K562 (cell line): ENCODE data around the gene RFPL1. TPM values are rescaled to one million over a fixed set of nuclear protein-coding genes. Genes with fewer than 3 reads are reported as not detected.

Source experiments
- ETV6 ChIP-seq, 3 experiments: fragments of 150-350 bp in 1 of 3; sonication (generic) in 1 of 3; formaldehyde crosslinking in 1 of 3; IDR thresholded peaks; 2 replicates each; pipeline versions ENCODE4 v1.6.1 to v1.8.0; 2014 to 2022; ENCODE audit warnings: borderline replicate concordance in 2 of 3, low read depth in 2 of 3, antibody characterized with exemption in 1 of 3, low read length in 1 of 3, mild to moderate bottlenecking in 1 of 3, missing genetic modification reagents in 1 of 3
- FOXJ2 ChIP-seq: fragments of 200-800 bp; sonication (Bioruptor generic); IDR thresholded peaks from 2 replicates; pipeline ENCODE4 v1.6.1; 2016; ENCODE audit warnings: missing genetic modification characterization, missing compliant biosample characterization
- GTF2A2 ChIP-seq: IDR thresholded peaks from 2 replicates; pipeline ENCODE4 v1.6.1; 2016; ENCODE audit warnings: mild to moderate bottlenecking, missing genetic modification characterization, missing compliant biosample characterization
- RCOR1 ChIP-seq, 2 experiments: IDR thresholded peaks; 2 replicates each; pipeline ENCODE4 v1.6.1; 2012; ENCODE audit warnings: low read depth in 2 of 2, low read length in 2 of 2, borderline replicate concordance in 1 of 2, improper control_type of control experiment in 1 of 2
- STAT5B ChIP-seq: fragments of 250-450 bp; sonication (Bioruptor Pico); IDR thresholded peaks from 2 replicates; pipeline ENCODE4 v1.8.0; 2021; ENCODE audit warnings: mild to moderate bottlenecking, inconsistent platforms
- TBP ChIP-seq: optimal IDR thresholded peaks from 2 replicates; pipeline ENCODE3; 2011; ENCODE audit warnings: low read depth, low read length, improper control_type of control experiment
- TEAD4 ChIP-seq, 2 experiments: sonication (generic) in 1 of 2; formaldehyde crosslinking in 1 of 2; IDR thresholded peaks; 2 replicates each; pipeline versions ENCODE4 v1.6.1 to v1.8.0; 2012 to 2022; ENCODE audit warnings: borderline replicate concordance in 1 of 2, inconsistent platforms in 1 of 2, low read length in 1 of 2, mild to moderate bottlenecking in 1 of 2, missing genetic modification reagents in 1 of 2
- polyA plus RNA-seq, 8 experiments: library from polyadenylated mRNA; depleted of rRNA in 4 of 8; stranded (reverse) in 5 of 8; unstranded in 3 of 8; fragments of >200 nt; fragmentation: Nextera tagmentation in 2 of 8; fragmentation: Illumina TruSeq in 1 of 8; extraction: Ambion mirVana in 2 of 8; extraction: Trizol in 1 of 8; gene quantifications; 2 replicates each; pipeline versions ENCODE4 v1.2.1 to v1.2.3, GENCODE V29; 2011 to 2014; ENCODE audit warnings: inconsistent platforms in 1 of 8, missing spikeins in 1 of 8
- total RNA-seq, 7 experiments: library from RNA; depleted of rRNA in 6 of 7; stranded (reverse); fragments of >200 nt in 6 of 7; fragmentation: Illumina TruSeq in 2 of 7; extraction: Trizol in 2 of 7; gene quantifications; 2 replicates each; pipeline versions ENCODE4 v1.2.1 to v1.2.3, GENCODE V29; 2011 to 2021; ENCODE audit warnings: low replicate concordance in 1 of 7
- TF ChIP-seq, protein P1 (sequence below): sonication (generic); formaldehyde crosslinking; IDR thresholded peaks from 2 replicates; pipeline ENCODE4 v1.8.0; 2022; ENCODE audit warnings: missing genetic modification reagents, mild to moderate bottlenecking, moderate library complexity, borderline replicate concordance
- TF ChIP-seq, protein P2 (sequence below), 2 experiments: fragments of 450-650 bp in 1 of 2; sonication (generic) in 1 of 2; formaldehyde crosslinking in 1 of 2; IDR thresholded peaks; 2 replicates each; pipeline versions ENCODE4 v1.7.1 to v1.9.0; 2016 to 2022; ENCODE audit warnings: inconsistent platforms in 1 of 2, mild to moderate bottlenecking in 1 of 2, missing genetic modification reagents in 1 of 2
- TF ChIP-seq, protein P3 (sequence below): IDR thresholded peaks from 3 replicates; pipeline ENCODE4 v1.6.1; 2011; ENCODE audit warnings: borderline replicate concordance, mild to moderate bottlenecking, moderate library complexity; ENCODE audit not compliant: insufficient read length; ENCODE audit errors: extremely low read depth

Gene RFPL1
- total and polyA plus RNA-seq, 9 of the 15 experiments (the other 6 are each of a cell fraction or from before 2014, with no cell fraction given), result not detected

DNA sequence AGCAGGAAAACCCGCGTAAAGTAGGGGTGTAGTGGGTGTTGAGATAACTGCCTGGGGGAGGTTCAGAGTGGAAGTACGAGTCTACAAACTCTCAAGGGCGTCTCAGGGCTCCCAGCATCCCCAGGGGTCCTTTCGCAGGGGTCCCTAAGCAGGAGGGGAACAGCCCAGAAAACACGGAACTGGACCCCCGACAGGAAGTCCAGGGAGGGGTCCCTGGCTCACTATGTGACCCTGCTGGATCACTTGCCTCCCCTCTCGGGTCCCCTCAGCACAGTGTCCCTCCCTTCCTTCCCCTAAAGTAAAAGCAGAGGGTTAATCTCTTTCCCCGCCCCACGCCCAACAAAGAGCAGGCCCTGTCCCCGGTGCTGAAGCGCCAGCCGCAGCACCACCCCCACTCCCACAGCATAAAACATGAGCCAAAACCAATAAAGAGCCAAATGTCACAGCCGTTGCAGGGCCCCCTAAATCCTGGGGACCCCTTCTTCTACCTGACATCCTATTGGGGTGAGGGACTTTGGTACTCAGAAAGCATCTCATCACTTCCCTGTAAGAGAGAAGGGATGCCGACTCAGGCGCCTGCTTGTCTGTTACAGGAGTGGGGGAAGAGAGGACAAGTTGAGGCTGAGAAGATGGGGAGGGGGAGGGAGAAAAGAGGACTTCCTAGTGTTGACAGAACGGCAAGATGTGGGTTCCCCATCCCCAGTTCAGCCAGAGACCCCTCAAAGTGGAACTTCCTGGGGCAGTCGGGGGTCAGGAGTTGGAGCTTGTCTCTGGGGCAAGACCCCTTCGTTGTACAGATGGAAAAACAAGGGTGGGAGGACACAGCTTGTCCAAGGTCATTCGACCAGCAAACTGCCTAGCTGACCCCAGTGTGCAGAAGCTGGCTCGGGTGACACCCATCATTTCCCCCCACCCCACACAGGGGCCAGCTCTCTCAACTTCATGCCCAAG, 40.2 kb downstream of the RFPL1 start (continued):
- TF ChIP-seq RCOR1 (IDR thresholded peaks at IDR 0.05; ENCODE audit: borderline replicate concordance in 1 of 2, low read depth in 2 of 2, low read length in 2 of 2) (peak in 1 of 2 experiments; percentile 63; a peak in 1 of 4 replicates), GTF2A2 (tag) (no peak), STAT5B (CRISPR knock-in tag) (no peak), FOXJ2 (tag) (no peak), ETV6 (IDR thresholded peaks at IDR 0.05; ENCODE audit: borderline replicate concordance in 1 of 2, low read depth in 2 of 2, low read length in 1 of 2) (no peak), ETV6 (CRISPR knock-in tag; IDR thresholded peaks at IDR 0.05; ENCODE audit: borderline replicate concordance) (no peak), TBP (no peak), TEAD4 (IDR thresholded peaks at IDR 0.05; ENCODE audit: low read length) (no peak), TEAD4 (CRISPR knock-in tag; IDR thresholded peaks at IDR 0.05; ENCODE audit: borderline replicate concordance) (no peak)
- TF ChIP-seq, protein P1, sequence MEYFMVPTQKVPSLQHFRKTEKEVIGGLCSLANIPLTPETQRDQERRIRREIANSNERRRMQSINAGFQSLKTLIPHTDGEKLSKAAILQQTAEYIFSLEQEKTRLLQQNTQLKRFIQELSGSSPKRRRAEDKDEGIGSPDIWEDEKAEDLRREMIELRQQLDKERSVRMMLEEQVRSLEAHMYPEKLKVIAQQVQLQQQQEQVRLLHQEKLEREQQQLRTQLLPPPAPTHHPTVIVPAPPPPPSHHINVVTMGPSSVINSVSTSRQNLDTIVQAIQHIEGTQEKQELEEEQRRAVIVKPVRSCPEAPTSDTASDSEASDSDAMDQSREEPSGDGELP (CRISPR knock-in tag), result 0 out of 2 replicates have a peak, but pooled peaks have one; percentile 51
- TF ChIP-seq, protein P2, sequence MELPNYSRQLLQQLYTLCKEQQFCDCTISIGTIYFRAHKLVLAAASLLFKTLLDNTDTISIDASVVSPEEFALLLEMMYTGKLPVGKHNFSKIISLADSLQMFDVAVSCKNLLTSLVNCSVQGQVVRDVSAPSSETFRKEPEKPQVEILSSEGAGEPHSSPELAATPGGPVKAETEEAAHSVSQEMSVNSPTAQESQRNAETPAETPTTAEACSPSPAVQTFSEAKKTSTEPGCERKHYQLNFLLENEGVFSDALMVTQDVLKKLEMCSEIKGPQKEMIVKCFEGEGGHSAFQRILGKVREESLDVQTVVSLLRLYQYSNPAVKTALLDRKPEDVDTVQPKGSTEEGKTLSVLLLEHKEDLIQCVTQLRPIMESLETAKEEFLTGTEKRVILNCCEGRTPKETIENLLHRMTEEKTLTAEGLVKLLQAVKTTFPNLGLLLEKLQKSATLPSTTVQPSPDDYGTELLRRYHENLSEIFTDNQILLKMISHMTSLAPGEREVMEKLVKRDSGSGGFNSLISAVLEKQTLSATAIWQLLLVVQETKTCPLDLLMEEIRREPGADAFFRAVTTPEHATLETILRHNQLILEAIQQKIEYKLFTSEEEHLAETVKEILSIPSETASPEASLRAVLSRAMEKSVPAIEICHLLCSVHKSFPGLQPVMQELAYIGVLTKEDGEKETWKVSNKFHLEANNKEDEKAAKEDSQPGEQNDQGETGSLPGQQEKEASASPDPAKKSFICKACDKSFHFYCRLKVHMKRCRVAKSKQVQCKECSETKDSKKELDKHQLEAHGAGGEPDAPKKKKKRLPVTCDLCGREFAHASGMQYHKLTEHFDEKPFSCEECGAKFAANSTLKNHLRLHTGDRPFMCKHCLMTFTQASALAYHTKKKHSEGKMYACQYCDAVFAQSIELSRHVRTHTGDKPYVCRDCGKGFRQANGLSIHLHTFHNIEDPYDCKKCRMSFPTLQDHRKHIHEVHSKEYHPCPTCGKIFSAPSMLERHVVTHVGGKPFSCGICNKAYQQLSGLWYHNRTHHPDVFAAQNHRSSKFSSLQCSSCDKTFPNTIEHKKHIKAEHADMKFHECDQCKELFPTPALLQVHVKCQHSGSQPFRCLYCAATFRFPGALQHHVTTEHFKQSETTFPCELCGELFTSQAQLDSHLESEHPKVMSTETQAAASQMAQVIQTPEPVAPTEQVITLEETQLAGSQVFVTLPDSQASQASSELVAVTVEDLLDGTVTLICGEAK (IDR thresholded peaks at IDR 0.05), result 0 out of 2 replicates have a peak, but pooled peaks have one; percentile 17
- TF ChIP-seq, protein P2 (CRISPR knock-in tag; IDR thresholded peaks at IDR 0.05), result no peak
- TF ChIP-seq, protein P3, sequence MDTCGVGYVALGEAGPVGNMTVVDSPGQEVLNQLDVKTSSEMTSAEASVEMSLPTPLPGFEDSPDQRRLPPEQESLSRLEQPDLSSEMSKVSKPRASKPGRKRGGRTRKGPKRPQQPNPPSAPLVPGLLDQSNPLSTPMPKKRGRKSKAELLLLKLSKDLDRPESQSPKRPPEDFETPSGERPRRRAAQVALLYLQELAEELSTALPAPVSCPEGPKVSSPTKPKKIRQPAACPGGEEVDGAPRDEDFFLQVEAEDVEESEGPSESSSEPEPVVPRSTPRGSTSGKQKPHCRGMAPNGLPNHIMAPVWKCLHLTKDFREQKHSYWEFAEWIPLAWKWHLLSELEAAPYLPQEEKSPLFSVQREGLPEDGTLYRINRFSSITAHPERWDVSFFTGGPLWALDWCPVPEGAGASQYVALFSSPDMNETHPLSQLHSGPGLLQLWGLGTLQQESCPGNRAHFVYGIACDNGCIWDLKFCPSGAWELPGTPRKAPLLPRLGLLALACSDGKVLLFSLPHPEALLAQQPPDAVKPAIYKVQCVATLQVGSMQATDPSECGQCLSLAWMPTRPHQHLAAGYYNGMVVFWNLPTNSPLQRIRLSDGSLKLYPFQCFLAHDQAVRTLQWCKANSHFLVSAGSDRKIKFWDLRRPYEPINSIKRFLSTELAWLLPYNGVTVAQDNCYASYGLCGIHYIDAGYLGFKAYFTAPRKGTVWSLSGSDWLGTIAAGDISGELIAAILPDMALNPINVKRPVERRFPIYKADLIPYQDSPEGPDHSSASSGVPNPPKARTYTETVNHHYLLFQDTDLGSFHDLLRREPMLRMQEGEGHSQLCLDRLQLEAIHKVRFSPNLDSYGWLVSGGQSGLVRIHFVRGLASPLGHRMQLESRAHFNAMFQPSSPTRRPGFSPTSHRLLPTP, result no peak
